ENCODE measurements around the gene NACC2.

The NACC2 gene

DNA sequence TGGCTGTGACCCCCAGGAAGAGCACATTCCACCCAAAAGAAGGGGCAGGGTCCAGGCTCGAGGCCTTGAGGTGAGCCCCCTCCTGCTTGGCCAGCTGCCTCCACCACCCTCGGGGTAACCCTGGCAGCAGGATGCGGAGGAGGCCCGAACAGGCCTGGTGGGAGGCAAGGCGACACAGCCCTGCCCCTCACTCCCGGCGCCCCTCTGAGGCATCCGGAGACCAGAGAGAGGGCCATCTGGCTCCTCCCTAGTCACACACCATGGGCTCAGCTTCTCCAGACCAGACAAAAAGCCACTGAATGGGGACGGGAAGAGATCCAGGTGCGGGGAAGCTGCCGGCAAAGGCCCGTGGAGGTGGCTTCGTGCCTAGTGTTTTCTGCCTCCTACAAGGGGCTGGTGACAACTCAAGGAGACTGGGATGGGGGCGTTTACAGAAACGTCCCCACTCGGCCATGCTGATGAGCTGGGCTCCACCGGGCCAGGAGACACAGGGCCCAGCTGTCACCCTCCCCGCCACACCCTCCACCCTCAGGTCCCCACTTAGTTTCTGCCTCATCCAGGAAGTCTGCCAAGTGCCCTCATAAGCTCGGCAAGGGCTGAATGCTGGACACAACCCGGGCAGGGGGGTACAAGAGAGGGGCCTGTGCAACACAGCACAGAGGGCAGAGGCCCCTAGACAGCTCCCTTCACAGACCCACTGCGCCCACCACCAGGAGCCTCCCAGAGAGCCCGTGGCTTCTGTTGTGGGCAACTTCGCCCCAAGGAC lies 41.9 kb downstream of the NACC2 start:
- TF ChIP-seq, protein P1, sequence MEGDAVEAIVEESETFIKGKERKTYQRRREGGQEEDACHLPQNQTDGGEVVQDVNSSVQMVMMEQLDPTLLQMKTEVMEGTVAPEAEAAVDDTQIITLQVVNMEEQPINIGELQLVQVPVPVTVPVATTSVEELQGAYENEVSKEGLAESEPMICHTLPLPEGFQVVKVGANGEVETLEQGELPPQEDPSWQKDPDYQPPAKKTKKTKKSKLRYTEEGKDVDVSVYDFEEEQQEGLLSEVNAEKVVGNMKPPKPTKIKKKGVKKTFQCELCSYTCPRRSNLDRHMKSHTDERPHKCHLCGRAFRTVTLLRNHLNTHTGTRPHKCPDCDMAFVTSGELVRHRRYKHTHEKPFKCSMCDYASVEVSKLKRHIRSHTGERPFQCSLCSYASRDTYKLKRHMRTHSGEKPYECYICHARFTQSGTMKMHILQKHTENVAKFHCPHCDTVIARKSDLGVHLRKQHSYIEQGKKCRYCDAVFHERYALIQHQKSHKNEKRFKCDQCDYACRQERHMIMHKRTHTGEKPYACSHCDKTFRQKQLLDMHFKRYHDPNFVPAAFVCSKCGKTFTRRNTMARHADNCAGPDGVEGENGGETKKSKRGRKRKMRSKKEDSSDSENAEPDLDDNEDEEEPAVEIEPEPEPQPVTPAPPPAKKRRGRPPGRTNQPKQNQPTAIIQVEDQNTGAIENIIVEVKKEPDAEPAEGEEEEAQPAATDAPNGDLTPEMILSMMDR (conservative IDR thresholded peaks at IDR 0.05; ENCODE audit: low read length) = no peak
- DNase-seq (ENCODE audit: low read depth) = peak; percentile 21
- H3K4me3 ChIP-seq (ENCODE audit: low read length) = peak overlapping the region; percentile 36

DNA sequence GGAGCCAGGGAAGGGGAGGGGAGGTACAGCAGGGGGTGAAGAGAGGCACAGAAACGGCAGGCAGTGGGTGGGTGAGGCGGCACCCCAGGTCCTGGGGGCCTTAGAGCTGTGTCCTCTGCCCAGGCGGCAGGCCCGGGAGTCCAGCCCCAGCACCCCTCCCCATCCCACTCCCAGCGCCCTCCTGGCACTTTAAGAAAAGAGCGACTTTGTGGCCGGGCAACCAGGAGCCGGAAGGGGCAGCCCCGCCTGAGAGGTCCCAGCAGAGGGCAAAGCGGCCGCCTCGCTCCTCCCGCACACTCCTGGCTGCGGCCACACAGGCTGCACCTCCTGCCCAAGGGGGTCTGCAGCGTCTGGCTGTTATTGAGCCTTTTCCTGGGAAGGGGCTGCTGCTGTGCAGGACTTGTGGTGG lies 42.6 kb downstream of the NACC2 start:
- DNase-seq (ENCODE audit: low read depth) = peak; percentile 60
- peak overlapping the region; percentile 36 for H3K4me3 ChIP-seq (ENCODE audit: low read length)
- TF ChIP-seq, protein P1 (conservative IDR thresholded peaks at IDR 0.05; ENCODE audit: low read length) = no peak

DNA sequence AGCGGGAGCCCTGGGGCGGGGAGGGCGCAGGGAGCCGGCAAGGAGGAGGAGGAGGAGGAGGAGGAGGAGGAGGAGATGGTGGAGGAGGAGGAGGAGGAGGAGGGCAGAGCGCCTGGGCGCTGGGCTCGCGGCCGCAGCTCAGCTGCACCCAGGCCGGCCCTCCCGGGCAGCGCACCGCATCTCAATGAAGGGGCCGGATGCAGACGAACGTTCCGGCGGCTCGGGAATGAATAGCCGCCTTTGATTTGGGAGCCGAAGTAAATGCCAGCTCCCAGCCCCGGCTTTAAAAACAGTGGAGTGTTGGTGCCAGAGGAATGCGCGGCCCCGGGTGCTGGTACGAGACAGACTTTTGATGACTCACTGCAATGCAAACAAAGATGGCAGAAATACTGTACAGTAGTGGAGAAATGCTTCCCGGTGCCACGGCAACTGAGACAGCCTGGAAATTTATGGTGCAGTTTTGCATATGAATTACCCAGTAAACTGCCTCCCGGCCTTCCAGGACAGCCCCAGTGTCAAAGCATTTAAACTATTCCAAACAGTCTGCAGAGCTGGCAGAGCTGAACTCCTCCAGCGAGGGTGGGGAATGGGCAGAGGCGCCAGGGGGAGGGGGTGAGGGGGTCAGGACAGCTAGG lies 43.1 kb downstream of the NACC2 start:
- DNase-seq (ENCODE audit: low read depth) = peak; percentile 97
- TF ChIP-seq, protein P1 (conservative IDR thresholded peaks at IDR 0.05; ENCODE audit: low read length) = no peak
- peak overlapping the region; percentile 63 for H3K4me3 ChIP-seq (ENCODE audit: low read length)

DNA sequence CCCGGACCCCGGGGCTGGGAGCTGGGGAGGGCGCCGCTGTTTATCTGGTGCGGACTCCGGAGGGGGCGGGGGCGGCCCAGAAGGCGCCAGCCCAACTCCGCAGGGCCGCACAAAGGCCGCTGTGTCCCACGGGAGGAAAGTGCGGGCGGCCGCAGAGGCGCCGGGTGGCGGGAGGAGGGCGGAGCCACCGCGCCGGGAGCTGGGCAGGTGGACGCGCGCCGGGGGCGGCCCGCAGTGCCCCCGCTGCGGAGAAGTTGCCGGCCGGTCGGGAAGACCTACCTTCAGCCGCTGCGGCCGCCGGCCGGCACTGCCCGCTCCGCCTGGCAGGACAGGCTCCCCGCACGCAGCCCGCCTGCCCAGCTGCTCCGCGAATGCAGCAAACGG lies 43.6 kb downstream of the NACC2 start:
- peak overlapping the region; percentile 63 for H3K4me3 ChIP-seq (ENCODE audit: low read length)
- DNase-seq (ENCODE audit: low read depth) = no peak
- TF ChIP-seq, protein P1 (conservative IDR thresholded peaks at IDR 0.05; ENCODE audit: low read length) = no peak

DNA sequence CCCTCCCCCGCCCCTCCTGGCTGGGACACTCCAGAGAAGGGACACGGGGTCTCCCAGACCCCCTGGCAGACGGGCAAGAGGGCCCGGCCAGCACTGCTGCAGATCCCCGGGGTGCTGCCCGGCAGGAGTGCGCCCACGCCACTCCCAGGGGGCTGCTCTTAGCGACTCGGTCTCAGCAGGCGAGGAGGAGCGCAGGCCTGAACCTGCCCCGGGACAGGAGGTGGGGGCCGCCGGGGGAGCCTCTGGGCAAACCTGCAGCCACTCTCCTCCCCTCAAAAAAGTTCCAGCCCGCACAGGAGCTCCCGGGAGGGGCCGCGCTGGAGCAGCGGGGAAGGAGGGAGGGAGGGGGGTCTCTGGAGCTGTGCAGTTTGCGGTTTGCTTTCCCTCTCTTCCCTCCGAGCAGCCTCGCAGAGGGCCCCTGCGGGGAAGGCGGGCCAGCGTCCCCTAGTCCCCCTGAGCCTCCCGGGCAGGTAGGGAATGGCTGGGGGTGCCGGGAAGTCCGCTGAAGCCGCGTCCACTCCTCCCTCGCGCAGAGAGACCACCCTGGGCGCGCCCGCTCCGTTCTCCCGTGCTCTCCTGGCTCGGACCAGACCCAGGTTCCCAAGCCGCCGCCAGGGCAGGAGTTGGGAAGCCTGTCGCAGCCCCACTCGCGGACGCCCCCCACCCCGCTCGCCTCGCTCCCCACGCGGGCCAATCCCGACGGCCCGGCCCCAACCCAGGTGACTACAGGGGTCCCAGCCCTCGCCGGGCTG lies 44.2 kb downstream of the NACC2 start:
- TF ChIP-seq, protein P1 (conservative IDR thresholded peaks at IDR 0.05; ENCODE audit: low read length) = no peak
- H3K4me3 ChIP-seq (ENCODE audit: low read length) = peak overlapping the region; percentile 63
- no peak for DNase-seq (ENCODE audit: low read depth)

DNA sequence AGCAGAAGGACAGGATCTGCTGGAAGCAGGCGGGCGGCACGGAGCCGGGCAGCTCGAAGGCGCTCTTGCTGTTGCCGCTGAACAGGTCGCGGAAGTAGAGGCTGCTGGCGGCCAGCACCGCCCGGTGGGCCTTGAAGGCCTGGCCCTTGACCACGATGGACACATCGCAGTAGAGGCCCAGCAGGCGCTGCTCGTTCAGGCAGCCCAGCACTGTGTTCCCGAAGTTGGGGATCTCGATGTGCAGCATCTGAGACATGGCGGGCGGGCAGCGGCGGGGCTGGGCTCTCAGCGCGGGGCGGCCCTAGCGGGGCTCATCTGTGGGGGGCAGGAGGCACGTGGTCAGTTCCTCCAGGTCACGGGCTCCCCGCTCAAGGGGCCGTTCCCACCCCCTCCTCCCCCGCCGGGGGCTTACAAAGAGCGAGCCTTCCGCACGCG lies 44.8 kb downstream of the NACC2 start:
- TF ChIP-seq, protein P1 (conservative IDR thresholded peaks at IDR 0.05; ENCODE audit: low read length) = no peak
- peak overlapping the region; percentile 63 for H3K4me3 ChIP-seq (ENCODE audit: low read length)
- no peak for DNase-seq (ENCODE audit: low read depth)

Data from AG10803 (cell line).